ENCODE measurements around the gene PYCR2. TPM values are rescaled to one million over a fixed set of nuclear protein-coding genes. Genes with fewer than 3 reads are reported as not detected.

Gene PYCR2
- total and polyA plus RNA-seq, 10 of the 15 experiments (the other 5 are each of a cell fraction or from before 2014, with no cell fraction given), result 1.7 to 81.8 (median 54.9) TPM

DNA sequence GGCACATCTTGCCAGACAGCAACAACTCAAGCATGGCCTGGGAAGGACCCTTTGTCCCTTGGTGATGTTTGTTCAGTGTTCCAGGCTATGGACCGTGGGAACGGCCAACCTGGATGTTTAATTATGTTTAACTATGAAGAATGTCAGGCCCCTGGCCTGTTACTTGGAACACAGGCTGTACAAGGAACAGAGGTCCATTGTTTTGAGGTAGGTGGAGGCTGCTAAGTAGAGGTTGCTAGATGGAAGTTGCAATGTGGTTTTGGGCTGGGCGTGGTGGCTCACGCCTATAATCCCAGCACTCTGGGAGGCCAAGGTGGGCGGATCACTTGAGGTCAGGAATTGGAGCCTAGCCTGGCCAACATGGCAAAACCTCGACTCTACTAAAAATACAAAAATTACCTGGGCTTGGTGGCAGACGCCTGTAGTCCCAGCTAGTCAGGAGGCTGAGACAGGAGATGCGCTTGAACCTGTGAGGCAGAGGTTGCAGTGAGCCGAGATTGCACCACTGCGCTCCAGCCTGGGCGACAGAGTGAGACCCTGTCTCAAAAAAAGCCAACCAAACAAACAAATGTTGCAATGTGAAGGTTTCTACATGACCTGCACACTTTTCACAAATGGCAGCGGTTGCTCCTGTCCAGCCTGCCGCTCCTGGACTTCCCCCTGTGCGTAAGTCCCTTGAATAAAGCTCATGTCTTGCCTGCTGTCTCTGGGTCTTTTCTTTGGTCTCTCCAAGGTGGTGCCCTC is 32.6 kb downstream of the PYCR2 start:
- no peak overlapping the region for H3K4me3 ChIP-seq
- ChIA-PET SMC1A (ENCODE audit: uncharacterized antibody, unreplicated experiment) (no interaction called here), POLR2A (no interaction called here), RAD21 (ENCODE audit: unreplicated experiment) (no interaction called here), CTCF (no interaction called here)
- no peak for ATAC-seq
- no peak overlapping the region for H2AFZ ChIP-seq (ENCODE audit: control insufficient read depth, low read depth, low read length)
- WGBS (ENCODE audit: insufficient coverage, insufficient replicate concordance, low lambda C conversion rate, missing lambda C conversion rate), result 68% methylated on average over 14 of the region's 14 CpGs
- H3K27ac ChIP-seq (ENCODE audit: control insufficient read depth, insufficient read depth), result no peak overlapping the region
- TF ChIP-seq RELA (IDR thresholded peaks at IDR 0.05; ENCODE audit: borderline replicate concordance, partially characterized antibody) (no peak), WRNIP1 (IDR thresholded peaks at IDR 0.05; ENCODE audit: borderline replicate concordance, low read depth, low read length) (no peak), SMAD5 (IDR thresholded peaks at IDR 0.05; ENCODE audit: low read depth) (no peak), SIN3A (IDR thresholded peaks at IDR 0.05; ENCODE audit: low read depth, low read length) (no peak), FOXM1 (IDR thresholded peaks at IDR 0.05; ENCODE audit: low read depth, low read length) (no peak), IKZF2 (IDR thresholded peaks at IDR 0.05) (no peak), SUZ12 (IDR thresholded peaks at IDR 0.05; ENCODE audit: unreplicated experiment) (no peak), BCL11A (IDR thresholded peaks at IDR 0.05; ENCODE audit: low read depth, low read length) (no peak), SREBF1 (IDR thresholded peaks at IDR 0.05; ENCODE audit: low read length) (no peak)
- TF ChIP-seq, protein P1, sequence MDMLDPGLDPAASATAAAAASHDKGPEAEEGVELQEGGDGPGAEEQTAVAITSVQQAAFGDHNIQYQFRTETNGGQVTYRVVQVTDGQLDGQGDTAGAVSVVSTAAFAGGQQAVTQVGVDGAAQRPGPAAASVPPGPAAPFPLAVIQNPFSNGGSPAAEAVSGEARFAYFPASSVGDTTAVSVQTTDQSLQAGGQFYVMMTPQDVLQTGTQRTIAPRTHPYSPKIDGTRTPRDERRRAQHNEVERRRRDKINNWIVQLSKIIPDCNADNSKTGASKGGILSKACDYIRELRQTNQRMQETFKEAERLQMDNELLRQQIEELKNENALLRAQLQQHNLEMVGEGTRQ (IDR thresholded peaks at IDR 0.05; ENCODE audit: borderline replicate concordance, low read depth, low read length), result no peak
- no peak for DNase-seq (ENCODE audit: low read depth, low spot score)
- H3K4me2 ChIP-seq (ENCODE audit: control insufficient read depth, insufficient read depth), result no peak overlapping the region
- intact Hi-C loops (cut with micrococcal nuclease; ENCODE audit: unreplicated experiment), result no loop called here
- no TSS peak for BruUV-seq (replicated peaks)
- no peak for FAIRE-seq
- H3K9ac ChIP-seq (ENCODE audit: control insufficient read depth, insufficient read depth, low read length), result no peak overlapping the region
- H3K9me3 ChIP-seq (replicated peaks; ENCODE audit: control insufficient read depth, insufficient read depth, low read length), result no peaks in the 10 kb centered on the region
- no peaks in the 10 kb centered on the region for H3K36me3 ChIP-seq (ENCODE audit: control insufficient read depth in 2 of 2, insufficient read depth in 2 of 2, low read length in 1 of 2)
- in situ Hi-C loops (cut with MboI), result no loop called here
- no peaks in the 10 kb centered on the region for H3K27me3 ChIP-seq (replicated peaks in 1 of 2; ENCODE audit: control insufficient read depth in 2 of 2, insufficient read depth in 2 of 2, low read length in 1 of 2)
- H3K79me2 ChIP-seq (ENCODE audit: control insufficient read depth, insufficient read depth, low read length), result no peaks in the 10 kb centered on the region
- H3K4me1 ChIP-seq (ENCODE audit: control insufficient read depth, insufficient read depth, low read length), result peaks cover 1% of the 10 kb centered on the region
- no peaks in the 10 kb centered on the region for H4K20me1 ChIP-seq (ENCODE audit: control insufficient read depth, insufficient read depth)
